Measurements from ENCODE around the gene FKBP5. TPM values are rescaled to one million over a fixed set of nuclear protein-coding genes. Genes with fewer than 3 reads are reported as not detected.
A peak's percentile ranks its signal among the peaks of the same experiment; 100 is the strongest.
"Not testable (repeated sequence)": the region's sequence is repeated elsewhere in the genome, so short reads cannot be mapped to it uniquely, and the experiment has no call there.

The FKBP5 gene
- total and polyA plus RNA-seq, 10 donors, result 23.8 to 368 (median 148) TPM

DNA sequence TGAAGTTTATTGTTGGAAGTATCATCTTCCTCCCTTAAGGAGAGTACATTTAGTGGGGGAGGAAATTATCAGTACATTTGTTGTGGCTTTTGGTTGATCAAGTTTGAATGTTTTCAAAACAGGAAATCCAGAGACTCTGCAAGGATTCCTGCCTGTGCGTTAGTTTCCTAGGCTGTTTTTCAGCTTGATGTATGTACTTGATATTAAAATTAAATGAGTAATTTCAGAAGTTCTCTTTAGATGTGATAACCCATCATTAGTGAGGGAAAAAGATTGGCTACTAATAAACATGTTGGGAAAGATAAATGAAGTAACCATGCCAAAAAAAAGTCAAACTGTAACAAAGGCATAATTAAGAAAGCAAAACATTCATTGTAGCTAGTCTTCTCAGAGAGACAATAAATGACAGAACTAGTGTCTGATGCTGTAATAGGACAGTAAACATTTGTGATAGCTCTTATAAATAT, 88.0 kb downstream of the FKBP5 start:
- peaks cover 1 to 65% (median 17%) of the 10 kb centered on the region in 6 donors for H3K36me3 ChIP-seq
- H3K4me3 ChIP-seq, result peak overlapping the region in 1 of 8 donors; percentile 44
- peak overlapping the region; percentile 82 to 97 (median 92) for H3K27ac ChIP-seq
- TF ChIP-seq POLR2A (IDR thresholded peaks at IDR 0.05), result no peak
- no peak for TF ChIP-seq POLR2AphosphoS5 (IDR thresholded peaks at IDR 0.05)
- TF ChIP-seq, protein P1, sequence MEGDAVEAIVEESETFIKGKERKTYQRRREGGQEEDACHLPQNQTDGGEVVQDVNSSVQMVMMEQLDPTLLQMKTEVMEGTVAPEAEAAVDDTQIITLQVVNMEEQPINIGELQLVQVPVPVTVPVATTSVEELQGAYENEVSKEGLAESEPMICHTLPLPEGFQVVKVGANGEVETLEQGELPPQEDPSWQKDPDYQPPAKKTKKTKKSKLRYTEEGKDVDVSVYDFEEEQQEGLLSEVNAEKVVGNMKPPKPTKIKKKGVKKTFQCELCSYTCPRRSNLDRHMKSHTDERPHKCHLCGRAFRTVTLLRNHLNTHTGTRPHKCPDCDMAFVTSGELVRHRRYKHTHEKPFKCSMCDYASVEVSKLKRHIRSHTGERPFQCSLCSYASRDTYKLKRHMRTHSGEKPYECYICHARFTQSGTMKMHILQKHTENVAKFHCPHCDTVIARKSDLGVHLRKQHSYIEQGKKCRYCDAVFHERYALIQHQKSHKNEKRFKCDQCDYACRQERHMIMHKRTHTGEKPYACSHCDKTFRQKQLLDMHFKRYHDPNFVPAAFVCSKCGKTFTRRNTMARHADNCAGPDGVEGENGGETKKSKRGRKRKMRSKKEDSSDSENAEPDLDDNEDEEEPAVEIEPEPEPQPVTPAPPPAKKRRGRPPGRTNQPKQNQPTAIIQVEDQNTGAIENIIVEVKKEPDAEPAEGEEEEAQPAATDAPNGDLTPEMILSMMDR (IDR thresholded peaks at IDR 0.05 in 8 of 11, conservative IDR thresholded peaks at IDR 0.05 in 3 of 11), result no peak
- intact Hi-C loops (cut with DNase I; ENCODE audit: low total_unique reads), result no loop called here
- WGBS, 5 donors, result 5 to 10% (median 5%) methylated on average over 1 of the region's 1 CpG
- H3K4me1 ChIP-seq, result peaks cover 37 to 100% (median 89%) of the 10 kb centered on the region in 6 donors
- H3K27me3 ChIP-seq (replicated peaks in 1 of 7), result no peaks in the 10 kb centered on the region
- no peaks in the 10 kb centered on the region for H3K9me3 ChIP-seq
- DNase-seq, result no peak

DNA sequence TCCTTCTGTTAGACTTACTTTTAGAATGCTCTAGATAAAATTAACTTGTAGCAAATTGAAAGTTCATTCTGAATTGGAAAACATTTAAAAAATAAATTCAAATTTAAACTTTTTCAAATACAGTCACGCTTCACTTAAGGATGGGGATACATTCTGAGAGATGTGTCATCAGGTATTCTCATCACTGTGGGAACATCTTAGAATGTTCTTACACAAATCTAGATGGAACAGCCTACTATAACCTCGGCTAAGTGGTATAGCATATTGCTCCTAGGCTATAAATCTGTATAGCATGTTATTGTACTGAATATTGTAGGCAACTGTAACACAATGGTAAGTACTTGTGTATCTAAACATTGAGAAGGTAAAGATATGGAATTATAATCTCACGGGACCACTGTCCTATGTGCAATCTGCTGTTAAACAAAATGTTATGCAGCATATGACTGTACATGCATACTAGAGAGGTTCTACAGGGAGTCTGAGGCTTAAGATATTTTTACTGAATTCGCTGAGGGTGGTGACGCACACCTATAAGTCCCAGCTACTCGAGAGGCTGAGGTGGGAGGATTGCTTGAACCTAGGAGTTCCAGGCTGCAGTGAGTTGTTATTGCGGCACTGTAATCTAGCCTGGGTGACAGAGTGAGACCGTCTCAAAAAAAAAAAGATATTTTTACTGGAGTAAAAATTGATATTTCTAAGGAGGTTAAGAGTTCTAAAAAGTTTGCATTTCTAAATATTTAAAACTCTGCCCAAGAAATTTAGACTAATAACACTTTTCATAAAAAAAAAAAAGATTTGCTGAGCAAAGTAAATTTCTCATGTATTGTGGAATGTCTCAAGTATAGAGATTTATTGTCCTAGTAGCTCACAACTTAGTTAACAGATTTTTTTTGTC, 88.7 kb downstream of the FKBP5 start:
- DNase-seq, result no peak
- Histone ChIP-seq H3K9me3 (no peaks in the 10 kb centered on the region), H3K27me3 (replicated peaks in 1 of 7) (no peaks in the 10 kb centered on the region), H3K4me1 (peaks cover 37 to 100% (median 90%) of the 10 kb centered on the region in 6 donors), H3K36me3 (peaks cover 6 to 65% (median 22%) of the 10 kb centered on the region in 6 donors), H3K27ac (peak overlapping the region; percentile 82 to 97 (median 92)), H3K4me3 (peak overlapping the region in 1 of 8 donors; percentile 44)
- TF ChIP-seq POLR2AphosphoS5 (IDR thresholded peaks at IDR 0.05) (no peak), POLR2A (IDR thresholded peaks at IDR 0.05) (no peak)
- TF ChIP-seq, protein P1 (IDR thresholded peaks at IDR 0.05 in 8 of 11, conservative IDR thresholded peaks at IDR 0.05 in 3 of 11), result no peak
- intact Hi-C loops (cut with DNase I; ENCODE audit: low total_unique reads), result no loop called here
- 72 to 85% (median 78%) methylated on average over 8 of the region's 8 CpGs for WGBS, 5 donors

DNA sequence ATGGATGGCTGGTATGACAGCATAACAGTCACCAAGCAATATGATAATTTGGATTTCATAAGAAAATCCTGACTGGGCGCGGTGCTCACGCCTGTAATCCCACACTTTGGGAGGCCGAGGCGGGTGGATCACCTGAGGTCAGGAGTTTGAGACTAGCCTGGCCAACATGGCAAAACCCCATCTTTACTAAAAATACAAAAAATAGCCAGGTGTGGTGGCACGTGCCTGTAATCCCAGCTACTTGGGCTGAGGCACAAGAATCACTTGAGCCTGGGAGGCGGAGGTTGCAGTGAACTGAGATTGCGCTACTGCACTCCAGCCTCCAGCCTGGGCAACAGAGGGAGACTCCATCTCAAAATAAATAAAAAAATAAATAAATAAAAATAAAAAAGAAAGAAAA, 90.1 kb downstream of the FKBP5 start:
- H3K9me3 ChIP-seq; H3K4me3 ChIP-seq; H3K27me3 ChIP-seq (replicated peaks in 1 of 7); DNase-seq; intact Hi-C loops (cut with DNase I; ENCODE audit: low total_unique reads): not testable (repeated sequence)
- Histone ChIP-seq H3K4me1 (peaks cover 33 to 100% (median 96%) of the 10 kb centered on the region in 6 donors), H3K27ac (peak overlapping the region; percentile 19 to 97 (median 92)), H3K36me3 (peaks cover 6 to 65% (median 29%) of the 10 kb centered on the region in 6 donors)
- TF ChIP-seq POLR2AphosphoS5 (IDR thresholded peaks at IDR 0.05), result peak in 1 of 3 donors; percentile 8
- whole genome bisulfite sequencing, 5 donors, result 97 to 99% (median 98%) methylated on average over 8 of the region's 8 CpGs

DNA sequence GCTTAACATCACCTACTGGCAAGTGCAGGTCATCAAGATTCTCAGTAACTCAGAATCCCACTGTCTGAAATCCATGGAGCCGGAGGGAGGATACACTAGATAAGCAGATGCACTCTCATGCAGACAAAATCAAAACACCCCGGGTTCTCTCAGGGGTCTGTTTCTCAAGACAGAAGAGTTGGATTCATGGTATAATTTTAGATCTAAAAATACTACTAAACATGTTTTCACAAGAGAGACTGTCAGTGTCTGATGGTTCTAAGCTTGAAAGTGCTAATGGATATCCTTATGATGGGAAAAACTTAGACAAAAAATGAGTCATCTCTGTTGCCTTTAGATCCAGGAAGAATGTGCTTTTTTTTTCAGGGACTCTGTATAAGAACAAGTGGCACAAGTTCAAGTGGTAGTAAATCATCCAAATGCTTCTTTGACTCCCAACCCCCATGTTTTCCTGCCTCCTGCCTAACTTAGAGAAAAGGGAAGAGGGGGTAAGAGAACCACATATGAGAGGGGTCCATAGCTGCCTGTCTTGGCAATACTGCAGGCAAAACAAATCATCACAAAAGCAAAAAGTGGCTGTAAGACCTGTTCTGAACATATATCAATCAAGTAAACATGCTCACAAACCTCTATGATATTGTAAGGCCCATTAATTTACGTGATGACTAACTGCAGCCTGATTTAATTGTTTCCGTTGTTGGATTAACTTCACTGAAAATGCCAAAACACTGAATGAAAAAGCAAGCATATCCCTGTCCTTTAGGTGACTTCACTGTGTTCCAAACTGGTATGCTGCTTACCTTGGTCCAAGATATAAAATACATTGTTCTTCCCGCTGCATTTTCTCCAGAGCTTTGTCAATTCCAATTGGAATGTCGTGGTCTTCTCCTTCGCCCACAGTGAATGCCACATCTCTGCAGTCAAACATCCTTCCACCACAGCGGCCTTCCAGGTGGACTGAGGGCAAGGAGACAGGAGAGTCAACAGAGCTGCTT, 92.0 kb downstream of the FKBP5 start:
- no peaks in the 10 kb centered on the region for H3K27me3 ChIP-seq (replicated peaks in 1 of 7)
- DNase-seq, result no peak
- H3K9me3 ChIP-seq, result no peaks in the 10 kb centered on the region
- intact Hi-C loops (cut with DNase I; ENCODE audit: low total_unique reads), result no loop called here
- TF ChIP-seq, protein P1 (IDR thresholded peaks at IDR 0.05 in 8 of 11, conservative IDR thresholded peaks at IDR 0.05 in 3 of 11), result no peak
- TF ChIP-seq POLR2A (IDR thresholded peaks at IDR 0.05) (no peak), POLR2AphosphoS5 (IDR thresholded peaks at IDR 0.05) (peak in 1 of 3 donors; percentile 39)
- 68 to 77% (median 71%) methylated on average over 8 of the region's 8 CpGs for WGBS, 5 donors
- H3K4me3 ChIP-seq, result no peak overlapping the region
- peaks cover 6 to 82% (median 38%) of the 10 kb centered on the region in 6 donors for H3K36me3 ChIP-seq
- peak overlapping the region; percentile 30 to 97 (median 76) for H3K27ac ChIP-seq
- peaks cover 33 to 100% (median 95%) of the 10 kb centered on the region in 6 donors for H3K4me1 ChIP-seq

Data from spleen (tissue), 11 donors.